HepG2 (cell line): Measurements from ENCODE around the gene GADD45G. TPM values are rescaled to one million over a fixed set of nuclear protein-coding genes. Genes with fewer than 3 reads are reported as not detected.
A peak's percentile ranks its signal among the peaks of the same experiment; 100 is the strongest.

Source experiments
- ATAC-seq: fragments of 200-7000 bp; cut with Tn5 transposase; 3 replicates; pipeline ENCODE4 v1.9.1; 2020; ENCODE audit warnings: mild to moderate bottlenecking, moderate library complexity
- BruUV-seq: library from RNA; stranded (reverse); fragments of 400-500 nt; replicated peaks from 2 replicates; lab custom pipeline; 2021; lab: Mats Ljungman, UMichigan
- CTCF ChIA-PET: fragments of 300-600 bp; formaldehyde crosslinking; extraction: SDS; loops from one replicate; lab custom pipeline; 2021; ENCODE audit warnings: low total read pairs, inconsistent platforms, low intra/inter-chr PET ratio; lab: Yijun Ruan, JAX
- POLR2A ChIA-PET: fragments of 350-600 bp; sonication (Branson Sonifier 250); formaldehyde crosslinking; loops from one replicate; lab custom pipeline; 2020; ENCODE audit warnings: antibody characterized with exemption, inconsistent platforms; lab: Yijun Ruan, JAX
- DNase-seq: peaks from one replicate; pipeline ENCODE4 v3.0.0-alpha.2; 2015; ENCODE audit warnings: low spot score
- FAIRE-seq: peaks from 3 replicates; lab custom pipeline; 2011; peaks lifted over from hg19 to GRCh38; lab: Jason Lieb, UNC
- H2AFZ ChIP-seq: one replicate; pipeline ENCODE4 v1.6.1; 2011; ENCODE audit warnings: low read length, inconsistent platforms
- H3K27ac ChIP-seq: fragments of 300-600 bp; 3 replicates; pipeline ENCODE4 v1.8.0; 2011; ENCODE audit warnings: mixed run types, mild to moderate bottlenecking, mixed read lengths, low read length, inconsistent platforms; ENCODE audit not compliant: insufficient read depth; ENCODE audit errors: extremely low read length
- H3K27me3 ChIP-seq, 2 experiments: fragments of 200-600 bp in 1 of 2; 2 replicates in 1 of 2; 3 replicates in 1 of 2; pipeline versions ENCODE4 v1.6.0 to v1.8.0; 2011; ENCODE audit warnings: low read length in 2 of 2, mild to moderate bottlenecking in 2 of 2, moderate library complexity in 2 of 2, inconsistent platforms in 1 of 2; ENCODE audit not compliant: insufficient read depth in 2 of 2, control insufficient read depth in 1 of 2
- H3K36me3 ChIP-seq, 2 experiments: fragments of 200-600 bp in 1 of 2; replicated peaks in 1 of 2; 2 replicates in 1 of 2; 3 replicates in 1 of 2; pipeline versions ENCODE4 v1.5.1 to v1.8.0; 2011; ENCODE audit warnings: low read length in 2 of 2, inconsistent platforms in 1 of 2; ENCODE audit not compliant: insufficient read depth in 2 of 2, control insufficient read depth in 1 of 2
- H3K4me1 ChIP-seq: 2 replicates; pipeline ENCODE4 v1.5.1; 2012; ENCODE audit warnings: low read length, inconsistent platforms; ENCODE audit not compliant: insufficient read depth
- H3K4me2 ChIP-seq: 2 replicates; pipeline ENCODE4 v1.6.0; 2011; ENCODE audit warnings: low read depth, low read length, inconsistent platforms
- H3K4me3 ChIP-seq, 3 experiments: fragments of 200-600 bp in 1 of 3; sonication (generic), shearing (Covaris generic) in 1 of 3; replicated peaks in 1 of 3; 2 replicates each; pipeline ENCODE4 v1.5.1; 2011 to 2016; ENCODE audit warnings: low read length in 3 of 3, inconsistent platforms in 2 of 3, low read depth in 2 of 3, mild to moderate bottlenecking in 2 of 3, control low read depth in 1 of 3, mixed read lengths in 1 of 3; ENCODE audit not compliant: insufficient read depth in 1 of 3
- H3K79me2 ChIP-seq: one replicate; pipeline ENCODE4 v1.6.1; 2011; ENCODE audit warnings: low read length, inconsistent platforms; ENCODE audit not compliant: insufficient read depth
- H3K9ac ChIP-seq: 2 replicates; pipeline ENCODE4 v1.6.0; 2011; ENCODE audit warnings: mild to moderate bottlenecking, low read depth, low read length, inconsistent platforms; ENCODE audit not compliant: insufficient read depth
- H3K9me3 ChIP-seq: 2 replicates; pipeline ENCODE4 v1.5.1; 2012; ENCODE audit warnings: mild to moderate bottlenecking, low read length
- H4K20me1 ChIP-seq: 2 replicates; pipeline ENCODE4 v1.6.0; 2011; ENCODE audit warnings: inconsistent platforms, mild to moderate bottlenecking, low read length, moderate library complexity; ENCODE audit not compliant: insufficient read depth
- ARNTL ChIP-seq: sonication (generic); formaldehyde crosslinking; IDR thresholded peaks from 2 replicates; pipeline ENCODE4 v1.4.0; 2020; ENCODE audit warnings: mild to moderate bottlenecking, missing genetic modification reagents
- ATF1 ChIP-seq: IDR thresholded peaks from 2 replicates; pipeline ENCODE4 v1.6.1; 2016; ENCODE audit warnings: mild to moderate bottlenecking, control low read depth
- ATM ChIP-seq: fragments of 450-650 bp; IDR thresholded peaks from 2 replicates; pipeline ENCODE4 v1.7.1; 2017; ENCODE audit warnings: mild to moderate bottlenecking, borderline replicate concordance
- KDM5B ChIP-seq: sonication (generic); formaldehyde crosslinking; IDR thresholded peaks from 2 replicates; pipeline ENCODE4 v1.4.0; 2020; ENCODE audit warnings: missing genetic modification reagents, mild to moderate bottlenecking, borderline replicate concordance
- MTA1 ChIP-seq: sonication (generic); formaldehyde crosslinking; IDR thresholded peaks from 2 replicates; pipeline ENCODE4 v1.4.0; 2020; ENCODE audit warnings: missing genetic modification reagents, mild to moderate bottlenecking, borderline replicate concordance
- PAWR ChIP-seq: sonication (generic); formaldehyde crosslinking; IDR thresholded peaks from 2 replicates; pipeline ENCODE4 v1.4.0; 2020; ENCODE audit warnings: missing genetic modification reagents, mild to moderate bottlenecking, borderline replicate concordance
- REL ChIP-seq: sonication (generic); formaldehyde crosslinking; conservative IDR thresholded peaks from 2 replicates; pipeline ENCODE4 v1.8.0; 2022; ENCODE audit warnings: mild to moderate bottlenecking, missing genetic modification reagents, moderate library complexity
- SALL2 ChIP-seq: sonication (generic); formaldehyde crosslinking; IDR thresholded peaks from 2 replicates; pipeline ENCODE4 v1.8.1; 2023; ENCODE audit warnings: mild to moderate bottlenecking, missing genetic modification reagents, inconsistent platforms
- ZFP36 ChIP-seq: fragments of 150-350 bp; IDR thresholded peaks from 2 replicates; pipeline ENCODE4 v1.6.1; 2018; ENCODE audit warnings: borderline replicate concordance, low read length, low read depth; ENCODE audit not compliant: partially characterized antibody
- ZFP41 ChIP-seq: sonication (generic); formaldehyde crosslinking; IDR thresholded peaks from 2 replicates; pipeline ENCODE4 v1.4.0; 2020; ENCODE audit warnings: mild to moderate bottlenecking, missing genetic modification reagents, borderline replicate concordance
- ZNF33B ChIP-seq: sonication (generic); formaldehyde crosslinking; IDR thresholded peaks from 2 replicates; pipeline ENCODE4 v1.5.1; 2020; ENCODE audit warnings: mild to moderate bottlenecking, missing genetic modification reagents
- ZNF615 ChIP-seq: sonication (generic); formaldehyde crosslinking; IDR thresholded peaks from 2 replicates; pipeline ENCODE4 v1.5.0; 2020; ENCODE audit warnings: mild to moderate bottlenecking, missing genetic modification reagents, borderline replicate concordance
- ZNF781 ChIP-seq: sonication (generic); formaldehyde crosslinking; IDR thresholded peaks from 2 replicates; pipeline ENCODE4 v1.5.1; 2020; ENCODE audit warnings: borderline replicate concordance, mild to moderate bottlenecking, missing genetic modification reagents; ENCODE audit errors: not compliant biosample characterization
- WGBS: methylation state at CpG from one replicate; pipeline ENCODE4 v1.1.6; 2017; ENCODE audit warnings: low lambda C conversion rate; 5-methylcytosine and 5-hydroxymethylcytosine counted together
- in situ Hi-C: cut with HindIII; loops from 2 replicates; pipeline ENCODE4 v1.10.0; 2017; ENCODE audit warnings: low pct_unique_long_range_greater_than_20kb; ENCODE audit not compliant: extremely low pct_ligation_motif_present
- intact Hi-C: fragments of 100-400 bp; cut with micrococcal nuclease; formaldehyde crosslinking; loops from one replicate; pipeline ENCODE4 v1.10.0; 2022; ENCODE audit not compliant: unreplicated experiment
- polyA plus RNA-seq, 8 experiments: library from polyadenylated mRNA; depleted of rRNA in 3 of 8; stranded (reverse) in 7 of 8; unstranded in 1 of 8; fragments of >200 nt; fragmentation: Illumina TruSeq in 4 of 8; extraction: Trizol in 4 of 8; gene quantifications; 2 replicates each; pipeline versions ENCODE4 v1.2.1 to v1.2.3, GENCODE V29; 2011 to 2016; ENCODE audit warnings: low read depth in 4 of 8, missing spikeins in 1 of 8, mixed read lengths in 1 of 8; ENCODE audit not compliant: insufficient read depth in 1 of 8
- total RNA-seq, 5 experiments: library from RNA; depleted of rRNA; stranded (reverse); fragments of >200 nt; fragmentation: Illumina TruSeq; extraction: Trizol; gene quantifications; 2 replicates each; pipeline ENCODE4 v1.2.3, GENCODE V29; 2016; ENCODE audit warnings: low read depth in 1 of 5
- TF ChIP-seq, protein P1 (sequence below): sonication (generic); formaldehyde crosslinking; IDR thresholded peaks from 2 replicates; pipeline ENCODE4 v1.8.1; 2023; ENCODE audit warnings: missing genetic modification reagents, mild to moderate bottlenecking, borderline replicate concordance

GADD45G gene
- total and polyA plus RNA-seq, 2 of the 13 experiments (the other 11 are each of a cell fraction or from before 2014, with no cell fraction given) = not detected

DNA sequence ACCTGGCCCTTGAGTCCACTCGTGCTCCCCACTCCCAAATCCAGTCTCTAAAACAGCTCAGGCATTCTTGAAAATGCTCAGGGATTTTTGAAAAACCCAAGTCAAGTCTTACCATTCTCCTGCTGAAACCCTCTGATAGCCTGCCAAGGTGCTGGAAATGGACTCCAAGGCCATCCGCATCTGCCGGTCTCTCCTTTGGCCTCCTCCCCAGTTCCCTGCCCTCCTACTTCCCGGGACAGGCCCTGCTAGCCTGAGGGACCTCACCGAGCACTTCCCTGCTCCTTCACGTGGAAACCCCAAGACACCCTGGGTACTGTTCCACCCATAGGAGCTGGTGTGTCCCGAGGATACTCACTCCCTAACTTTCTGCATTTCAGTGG is 49.8 kb upstream of the GADD45G start:
- 89% methylated on average over 7 of the region's 7 CpGs for WGBS
- H3K4me3 ChIP-seq = no peak overlapping the region
- peaks cover 96% of the 10 kb centered on the region for H3K4me1 ChIP-seq
- peak overlapping the region; percentile 92 for H3K27ac ChIP-seq
- no TSS peak for BruUV-seq
- no peak overlapping the region for H3K9ac ChIP-seq
- H3K36me3 ChIP-seq = no peaks in the 10 kb centered on the region
- H3K27me3 ChIP-seq = no peaks in the 10 kb centered on the region
- intact Hi-C loops = loop anchor here (5.0 kb wide), 1 partner anchor 198 kb away; no protein-coding TSS in a partner anchor
- ChIA-PET POLR2A (interaction anchor here (1.8 to 2.0 kb wide), 2 partner anchors 9 to 244 kb away, joined by 5 to 13 read pairs; partner anchors contain the start of gene CKS2), CTCF (no interaction called here)
- H3K9me3 ChIP-seq = no peaks in the 10 kb centered on the region
- ATAC-seq (no peak), FAIRE-seq (no peak), DNase-seq (no peak)
- no peaks in the 10 kb centered on the region for H3K79me2 ChIP-seq
- no peak overlapping the region; the same call in 1 of the 2 replicates for H3K4me2 ChIP-seq
- in situ Hi-C loops = loop anchor here (10.0 kb wide), 1 partner anchor 240 kb away; the partner anchor contains the start of genes CKS2 and SECISBP2
- no peaks in the 10 kb centered on the region for H4K20me1 ChIP-seq
- TF ChIP-seq ARNTL (CRISPR knock-in tag) (0 out of 2 replicates have a peak, but pooled peaks have one; percentile 22), ATM (no peak), ZNF781 (CRISPR knock-in tag) (no peak)
- no peak overlapping the region for H2AFZ ChIP-seq

- H3K27me3 ChIP-seq = no peaks in the 10 kb centered on the region
- H3K4me2 ChIP-seq = peak overlapping the region; percentile 91
- peaks cover 94% of the 10 kb centered on the region for H3K4me1 ChIP-seq
- in situ Hi-C loops = loop anchor here (10.0 kb wide), 1 partner anchor 241 kb away; the partner anchor contains the start of genes CKS2 and SECISBP2
- H3K4me3 ChIP-seq = peak overlapping the region; percentile 35 to 63 (median 42)
- no peaks in the 10 kb centered on the region for H3K79me2 ChIP-seq
- ChIA-PET POLR2A (interaction anchor here (0.5 to 2.0 kb wide), 8 partner anchors 9 to 245 kb away, joined by 3 to 13 read pairs (median 5); partner anchors contain the start of genes CKS2 and SECISBP2), CTCF (no interaction called here)
- FAIRE-seq = peak; percentile 21
- peak overlapping the region; percentile 78 for H3K9ac ChIP-seq
- BruUV-seq = TSS peak; percentile 97
- H3K27ac ChIP-seq = peak overlapping the region; percentile 92
- 51% methylated on average over 9 of the region's 12 CpGs for WGBS
- no peaks in the 10 kb centered on the region for H3K9me3 ChIP-seq
- H2AFZ ChIP-seq = peak overlapping the region; percentile 1
- ATAC-seq = no peak
- H3K36me3 ChIP-seq = no peaks in the 10 kb centered on the region
- no peaks in the 10 kb centered on the region for H4K20me1 ChIP-seq
- intact Hi-C loops = loop anchor here (5.0 kb wide), 1 partner anchor 198 kb away; no protein-coding TSS in a partner anchor
- no peak for DNase-seq
- TF ChIP-seq REL (CRISPR knock-in tag) = no peak
- 0 out of 2 replicates have a peak, but pooled peaks have one; percentile 15 for TF ChIP-seq KDM5B (CRISPR knock-in tag)
- TF ChIP-seq ZNF615 (CRISPR knock-in tag) = no peak
- TF ChIP-seq ZNF33B (CRISPR knock-in tag) = no peak
- no peak for TF ChIP-seq PAWR (CRISPR knock-in tag)
- TF ChIP-seq ATF1 = no peak
- TF ChIP-seq MTA1 (CRISPR knock-in tag) = no peak
- TF ChIP-seq ZFP36 = peak; percentile 62
- 0 out of 2 replicates have a peak, but pooled peaks have one; percentile 28 for TF ChIP-seq SALL2 (CRISPR knock-in tag)
- no peak for TF ChIP-seq ZFP41 (CRISPR knock-in tag)
- TF ChIP-seq, protein P1, sequence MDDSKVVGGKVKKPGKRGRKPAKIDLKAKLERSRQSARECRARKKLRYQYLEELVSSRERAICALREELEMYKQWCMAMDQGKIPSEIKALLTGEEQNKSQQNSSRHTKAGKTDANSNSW (CRISPR knock-in tag) = no peak
These were observed 49.1 kb upstream of the GADD45G start for GRCh38 chr9:89555451-89556375.
